Esophagus squamous epithelium (tissue), 4 donors: ENCODE data around the gene FOXK2.

Experiments
- POLR2A ChIP-seq, 4 donors: fragments of 450-650 bp; IDR thresholded peaks; one replicate each; pipeline ENCODE4 v1.6.1; 2017; ENCODE audit warnings: antibody characterized with exemption in 4 of 4, mild to moderate bottlenecking in 4 of 4, moderate library complexity in 3 of 4
- TF ChIP-seq, protein P1 (sequence below), 6 experiments: fragments of 450-650 bp in 4 of 6; fragments of 200-600 bp in 2 of 6; sonication (generic) in 2 of 6; IDR thresholded peaks; one replicate each; pipeline ENCODE4 v1.5.1; 2016 to 2019; ENCODE audit warnings: antibody characterized with exemption in 6 of 6, mild to moderate bottlenecking in 4 of 6, moderate library complexity in 4 of 6

DNA sequence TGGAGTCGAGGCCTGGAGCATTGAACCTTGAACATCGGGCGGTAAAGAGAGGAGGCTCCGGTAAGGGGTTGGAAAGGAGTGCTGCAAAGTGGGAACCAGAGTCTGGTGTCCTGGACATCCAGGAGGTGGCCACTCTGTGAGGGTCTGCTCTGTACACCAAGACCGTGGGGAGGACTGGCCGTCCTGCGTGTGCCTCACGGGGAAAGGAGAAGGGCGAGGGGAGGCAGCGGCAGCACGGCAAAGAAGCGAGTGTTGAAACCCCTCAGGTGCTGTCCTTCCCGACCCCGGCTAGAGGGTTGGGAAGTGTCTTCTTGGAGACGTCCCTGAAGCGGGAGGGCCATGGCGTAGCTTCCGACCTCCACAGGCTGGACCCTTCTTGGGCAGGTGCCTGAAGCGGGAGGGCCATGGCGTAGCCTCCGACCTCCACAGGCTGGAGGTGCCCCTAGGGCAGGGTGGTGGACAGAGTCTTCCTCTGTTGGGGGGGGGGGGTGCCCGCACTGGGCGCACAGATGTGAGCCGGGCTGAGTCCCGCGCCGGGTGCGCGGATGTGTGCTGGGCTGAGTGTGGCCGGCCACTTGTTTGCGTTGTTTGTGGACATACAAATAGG lies 42.0 kb downstream of the FOXK2 start:
- TF ChIP-seq, protein P1, sequence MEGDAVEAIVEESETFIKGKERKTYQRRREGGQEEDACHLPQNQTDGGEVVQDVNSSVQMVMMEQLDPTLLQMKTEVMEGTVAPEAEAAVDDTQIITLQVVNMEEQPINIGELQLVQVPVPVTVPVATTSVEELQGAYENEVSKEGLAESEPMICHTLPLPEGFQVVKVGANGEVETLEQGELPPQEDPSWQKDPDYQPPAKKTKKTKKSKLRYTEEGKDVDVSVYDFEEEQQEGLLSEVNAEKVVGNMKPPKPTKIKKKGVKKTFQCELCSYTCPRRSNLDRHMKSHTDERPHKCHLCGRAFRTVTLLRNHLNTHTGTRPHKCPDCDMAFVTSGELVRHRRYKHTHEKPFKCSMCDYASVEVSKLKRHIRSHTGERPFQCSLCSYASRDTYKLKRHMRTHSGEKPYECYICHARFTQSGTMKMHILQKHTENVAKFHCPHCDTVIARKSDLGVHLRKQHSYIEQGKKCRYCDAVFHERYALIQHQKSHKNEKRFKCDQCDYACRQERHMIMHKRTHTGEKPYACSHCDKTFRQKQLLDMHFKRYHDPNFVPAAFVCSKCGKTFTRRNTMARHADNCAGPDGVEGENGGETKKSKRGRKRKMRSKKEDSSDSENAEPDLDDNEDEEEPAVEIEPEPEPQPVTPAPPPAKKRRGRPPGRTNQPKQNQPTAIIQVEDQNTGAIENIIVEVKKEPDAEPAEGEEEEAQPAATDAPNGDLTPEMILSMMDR (IDR thresholded peaks at IDR 0.05) = no peak
- TF ChIP-seq POLR2A (IDR thresholded peaks at IDR 0.05) = no peak
